Osteoblast (primary cell): ENCODE measurements around the gene TMEM164. TPM values are rescaled to one million over a fixed set of nuclear protein-coding genes. Genes with fewer than 3 reads are reported as not detected.

Experiments used
- DNase-seq: peaks from one replicate; pipeline ENCODE4 v3.0.0; 2011; ENCODE audit warnings: low spot score, mixed read lengths; ENCODE audit not compliant: insufficient read length; ENCODE audit errors: missing footprints
- H2AFZ ChIP-seq: 2 replicates; pipeline ENCODE4 v1.6.0; 2011; ENCODE audit warnings: mild to moderate bottlenecking, low read length
- H3K27ac ChIP-seq: 2 replicates; pipeline ENCODE4 v1.5.1; 2011; ENCODE audit warnings: mild to moderate bottlenecking, low read depth, low read length, moderate library complexity
- H3K27me3 ChIP-seq: 2 replicates; pipeline ENCODE4 v1.6.0; 2012; ENCODE audit warnings: mild to moderate bottlenecking, control low read depth, inconsistent platforms, low read length, moderate library complexity; ENCODE audit not compliant: insufficient read depth
- H3K36me3 ChIP-seq: 2 replicates; pipeline ENCODE4 v1.5.1; 2011; ENCODE audit warnings: mild to moderate bottlenecking, low read length, control low read depth, moderate library complexity; ENCODE audit not compliant: insufficient read depth
- H3K4me1 ChIP-seq: 2 replicates; pipeline ENCODE4 v1.5.1; 2011; ENCODE audit warnings: mild to moderate bottlenecking, low read length, control low read depth, moderate library complexity; ENCODE audit not compliant: insufficient read depth
- H3K4me2 ChIP-seq: 2 replicates; pipeline ENCODE4 v1.6.0; 2011; ENCODE audit warnings: mild to moderate bottlenecking, low read length; ENCODE audit not compliant: insufficient read depth
- H3K4me3 ChIP-seq: fragments of 200-600 bp; sonication (generic); 3 replicates; pipeline ENCODE4 v1.5.1; 2012; ENCODE audit warnings: mild to moderate bottlenecking, low read length, inconsistent platforms; ENCODE audit not compliant: insufficient read depth
- H3K79me2 ChIP-seq: 2 replicates; pipeline ENCODE4 v1.6.0; 2012; ENCODE audit warnings: mild to moderate bottlenecking, low read length, control low read depth, inconsistent platforms; ENCODE audit not compliant: insufficient read depth
- H3K9me3 ChIP-seq: 2 replicates; pipeline ENCODE4 v1.5.1; 2011; ENCODE audit warnings: low read depth, low read length, control low read depth
- H4K20me1 ChIP-seq: 2 replicates; pipeline ENCODE4 v1.6.0; 2012; ENCODE audit warnings: mild to moderate bottlenecking, low read length, control low read depth; ENCODE audit not compliant: insufficient read depth
- CTCF ChIP-seq: IDR thresholded peaks from 2 replicates; pipeline ENCODE4 v1.5.1; 2011; ENCODE audit warnings: mild to moderate bottlenecking, low read depth, low read length, moderate library complexity; ENCODE audit errors: extremely low read depth
- total RNA-seq: library from RNA; depleted of rRNA; stranded (reverse); fragments of >200 nt; gene quantifications from 2 replicates; pipeline ENCODE4 v1.2.3, GENCODE V29; 2012

Gene TMEM164
- total RNA-seq, 1 donor = 7.6 TPM

GRCh38 chrX:110132450-110133114 is 129.7 kb downstream of the TMEM164 start:
- Histone ChIP-seq H3K27me3 (peaks cover 3% of the 10 kb centered on the region), H3K4me2 (no peak overlapping the region), H4K20me1 (no peaks in the 10 kb centered on the region), H3K4me3 (no peak overlapping the region), H3K9me3 (no peaks in the 10 kb centered on the region), H3K4me1 (peaks cover 3% of the 10 kb centered on the region), H3K36me3 (no peaks in the 10 kb centered on the region), H3K27ac (no peak overlapping the region), H3K79me2 (no peaks in the 10 kb centered on the region), H2AFZ (no peak overlapping the region)
- TF ChIP-seq CTCF = no peak
- no peak for DNase-seq

- no peak overlapping the region for H3K4me3 ChIP-seq
- H2AFZ ChIP-seq = no peak overlapping the region
- DNase-seq = no peak
- TF ChIP-seq CTCF = no peak
- no peak overlapping the region for H3K27ac ChIP-seq
- no peak overlapping the region for H3K4me2 ChIP-seq
- H3K9me3 ChIP-seq = no peaks in the 10 kb centered on the region
- no peaks in the 10 kb centered on the region for H3K79me2 ChIP-seq
- H3K4me1 ChIP-seq = peaks cover 3% of the 10 kb centered on the region
- no peaks in the 10 kb centered on the region for H3K36me3 ChIP-seq
- peaks cover 3% of the 10 kb centered on the region for H3K27me3 ChIP-seq
- H4K20me1 ChIP-seq = no peaks in the 10 kb centered on the region
These were observed 130.9 kb downstream of the TMEM164 start for GRCh38 chrX:110133735-110134370.

GRCh38 chrX:110135618-110136017 is 132.7 kb downstream of the TMEM164 start:
- H3K36me3 ChIP-seq = no peaks in the 10 kb centered on the region
- peaks cover 3% of the 10 kb centered on the region for H3K27me3 ChIP-seq
- H3K4me3 ChIP-seq = no peak overlapping the region
- H4K20me1 ChIP-seq = no peaks in the 10 kb centered on the region
- H3K4me1 ChIP-seq = peaks cover 3% of the 10 kb centered on the region
- DNase-seq = no peak
- H3K79me2 ChIP-seq = no peaks in the 10 kb centered on the region
- no peak for TF ChIP-seq CTCF
- H3K9me3 ChIP-seq = no peaks in the 10 kb centered on the region
- H3K27ac ChIP-seq = no peak overlapping the region
- no peak overlapping the region for H2AFZ ChIP-seq
- no peak overlapping the region for H3K4me2 ChIP-seq

- Histone ChIP-seq H2AFZ (no peak overlapping the region), H3K36me3 (no peaks in the 10 kb centered on the region), H3K4me3 (no peak overlapping the region), H4K20me1 (no peaks in the 10 kb centered on the region), H3K27ac (no peak overlapping the region), H3K9me3 (no peaks in the 10 kb centered on the region), H3K4me1 (peaks cover 3% of the 10 kb centered on the region), H3K27me3 (peaks cover 3% of the 10 kb centered on the region), H3K79me2 (no peaks in the 10 kb centered on the region), H3K4me2 (no peak overlapping the region)
- TF ChIP-seq CTCF = no peak
- no peak for DNase-seq
These were observed 133.2 kb downstream of the TMEM164 start for GRCh38 chrX:110136136-110136535.
